Stimulated activated CD8-positive, alpha-beta memory T cell treated with anti-CD3 and anti-CD28 coated beads, Interleukin-7, amount 100 ng/mL, for 48 hours (primary cell): ENCODE results near the gene TRPM2.
"Not testable (repeated sequence)": the region's sequence is repeated elsewhere in the genome, so short reads cannot be mapped to it uniquely, and the experiment has no call there.

Experiments
- DNase-seq, 2 donors: peaks; one replicate each; pipeline ENCODE4 v3.0.0-alpha.2; 2020; ENCODE audit warnings: low read depth in 1 of 2; ENCODE audit errors: extremely low read depth in 1 of 2

TRPM2 gene

GRCh38 chr21:44333509-44334328 lies 19.7 kb upstream of the TRPM2 start:
- DNase-seq = no peak

GRCh38 chr21:44334329-44335030 lies 18.9 kb upstream of the TRPM2 start:
- DNase-seq = no peak

GRCh38 chr21:44335266-44336059 lies 18.0 kb upstream of the TRPM2 start:
- DNase-seq = no peak

GRCh38 chr21:44337449-44337848 lies 16.0 kb upstream of the TRPM2 start:
- DNase-seq = no peak

GRCh38 chr21:44337941-44338895 lies 15.2 kb upstream of the TRPM2 start:
- DNase-seq = no peak

GRCh38 chr21:44338971-44339910 lies 14.2 kb upstream of the TRPM2 start, which contains the start of gene CFAP410:
TSS of gene CFAP410 (minus strand) at chr21:44339390. CDS start at chr21:44339194, 196 bp downstream.
- DNase-seq = peak; percentile 89 to 96

GRCh38 chr21:44341726-44342458 lies 11.5 kb upstream of the TRPM2 start:
- not testable (repeated sequence) for DNase-seq

GRCh38 chr21:44342981-44343380 lies 10.4 kb upstream of the TRPM2 start:
- DNase-seq = not testable (repeated sequence)

- DNase-seq = no peak
These were observed 8.8 kb upstream of the TRPM2 start for GRCh38 chr21:44344541-44345183.

GRCh38 chr21:44345495-44345894 lies 7.9 kb upstream of the TRPM2 start:
- no peak for DNase-seq

- DNase-seq = no peak
These were observed 5.4 kb upstream of the TRPM2 start for GRCh38 chr21:44347911-44348451.

- DNase-seq = no peak
These were observed 4.6 kb upstream of the TRPM2 start for GRCh38 chr21:44348861-44349260.

GRCh38 chr21:44349416-44349846 lies 4.0 kb upstream of the TRPM2 start:
- DNase-seq = no peak

GRCh38 chr21:44349847-44350772 lies 3.3 kb upstream of the TRPM2 start:
- DNase-seq = no peak

GRCh38 chr21:44350773-44351481 lies 2.5 kb upstream of the TRPM2 start:
- no peak for DNase-seq
